ENCODE data around the gene PNPLA7.
"Not testable (repeated sequence)": the region's sequence is repeated elsewhere in the genome, so short reads cannot be mapped to it uniquely, and the experiment has no call there.

Gene PNPLA7

DNA sequence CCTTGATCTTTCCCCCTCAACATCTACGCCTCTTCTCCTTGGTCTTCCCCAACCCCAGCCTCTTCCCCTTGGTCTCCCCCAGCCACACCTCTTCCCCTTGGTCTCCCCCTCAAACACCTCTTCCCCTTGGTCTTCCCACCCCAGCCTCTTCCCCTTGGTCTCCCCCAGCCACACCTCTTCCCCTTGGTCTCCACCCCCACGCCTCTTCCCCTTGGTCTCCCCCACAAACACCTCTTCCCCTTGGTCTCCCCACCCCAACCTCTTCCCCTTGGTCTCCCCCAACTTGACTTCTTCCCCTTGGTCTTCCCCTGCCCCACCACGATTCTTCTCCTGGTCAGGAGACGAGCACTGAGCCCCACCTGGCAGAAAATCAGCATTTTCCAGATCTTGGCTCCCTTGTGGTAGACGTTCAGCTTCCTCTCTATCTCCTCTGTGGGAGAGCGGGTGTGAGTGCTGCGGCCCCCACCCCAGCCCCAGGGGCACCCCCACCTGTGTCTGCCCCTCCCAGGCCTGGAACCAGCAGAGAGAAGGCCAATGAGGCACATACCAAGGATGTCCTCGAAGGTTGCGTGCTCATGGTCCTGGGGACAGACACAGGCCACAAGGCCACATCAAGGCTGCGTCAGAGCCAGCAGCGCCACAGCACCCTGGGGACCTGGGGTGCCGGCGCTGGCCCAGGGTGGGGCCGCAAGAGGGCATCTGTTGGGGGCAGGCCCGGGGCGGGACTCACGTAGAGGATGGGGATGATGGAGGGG, 98.0 kb downstream of the PNPLA7 start:
- Histone ChIP-seq H3K27me3 (ENCODE audit: insufficient read depth, low read length, poor library complexity) (no peaks in the 10 kb centered on the region), H2BK15ac (replicated peaks; ENCODE audit: low read depth) (no peak overlapping the region), H3K23ac (ENCODE audit: low read length) (no peak overlapping the region), H3K4me3 (ENCODE audit: low read length) (no peak overlapping the region), H3K56ac (ENCODE audit: low read length) (no peak overlapping the region), H3K18ac (ENCODE audit: low read length) (no peak overlapping the region), H3K27ac (ENCODE audit: low read depth, low read length) (no peak overlapping the region), H3K79me1 (ENCODE audit: low read length) (no peaks in the 10 kb centered on the region), H3K4me2 (ENCODE audit: low read length) (no peak overlapping the region), H4K8ac (ENCODE audit: low read depth, low read length) (no peak overlapping the region), H3K79me2 (ENCODE audit: control insufficient read depth, insufficient read depth, low read length) (no peaks in the 10 kb centered on the region), H3K36me3 (ENCODE audit: control insufficient read depth, insufficient read depth, low read length) (peaks cover 2% of the 10 kb centered on the region), H2BK5ac (ENCODE audit: low read length) (no peak overlapping the region), H2BK120ac (ENCODE audit: low read depth, low read length) (no peak overlapping the region), H4K5ac (ENCODE audit: low read length) (no peak overlapping the region), H3K4ac (ENCODE audit: low read depth, low read length) (no peak overlapping the region), H3K4me1 (ENCODE audit: control insufficient read depth, low read depth, low read length) (peaks cover 4% of the 10 kb centered on the region), H2AK5ac (ENCODE audit: low read length) (no peak overlapping the region), H3K9ac (ENCODE audit: low read length) (no peak overlapping the region)
- no peak for DNase-seq
- WGBS (ENCODE audit: extremely low coverage, insufficient coverage, low lambda C conversion rate), result no CpG with 5 or more reads among the region's 17 CpGs

- not testable (repeated sequence) for H4K5ac ChIP-seq (ENCODE audit: low read length); H3K18ac ChIP-seq (ENCODE audit: low read length); H3K4me1 ChIP-seq (ENCODE audit: control insufficient read depth, low read depth, low read length); H3K4ac ChIP-seq (ENCODE audit: low read depth, low read length); H3K56ac ChIP-seq (ENCODE audit: low read length); H2BK5ac ChIP-seq (ENCODE audit: low read length); H3K79me1 ChIP-seq (ENCODE audit: low read length); H3K23ac ChIP-seq (ENCODE audit: low read length); H3K4me3 ChIP-seq (ENCODE audit: low read length); H2AK5ac ChIP-seq (ENCODE audit: low read length); H3K27ac ChIP-seq (ENCODE audit: low read depth, low read length); H4K8ac ChIP-seq (ENCODE audit: low read depth, low read length); H2BK120ac ChIP-seq (ENCODE audit: low read depth, low read length); H2BK15ac ChIP-seq (replicated peaks; ENCODE audit: low read depth); H3K27me3 ChIP-seq (ENCODE audit: insufficient read depth, low read length, poor library complexity); H3K4me2 ChIP-seq (ENCODE audit: low read length); DNase-seq; H3K36me3 ChIP-seq (ENCODE audit: control insufficient read depth, insufficient read depth, low read length); H3K79me2 ChIP-seq (ENCODE audit: control insufficient read depth, insufficient read depth, low read length); H3K9ac ChIP-seq (ENCODE audit: low read length)
- WGBS (ENCODE audit: extremely low coverage, insufficient coverage, low lambda C conversion rate), result 100% methylated on average over 3 of the region's 31 CpGs
Measured at GRCh38 chr9:137451264-137452005, 98.8 kb downstream of the PNPLA7 start.

- H4K8ac ChIP-seq (ENCODE audit: low read depth, low read length); H3K23ac ChIP-seq (ENCODE audit: low read length); H3K4me1 ChIP-seq (ENCODE audit: control insufficient read depth, low read depth, low read length); H3K18ac ChIP-seq (ENCODE audit: low read length); H4K5ac ChIP-seq (ENCODE audit: low read length); H3K4me2 ChIP-seq (ENCODE audit: low read length); H3K27me3 ChIP-seq (ENCODE audit: insufficient read depth, low read length, poor library complexity); H3K4me3 ChIP-seq (ENCODE audit: low read length); H2BK15ac ChIP-seq (replicated peaks; ENCODE audit: low read depth); H3K56ac ChIP-seq (ENCODE audit: low read length); H2BK5ac ChIP-seq (ENCODE audit: low read length); H3K9ac ChIP-seq (ENCODE audit: low read length); H3K79me2 ChIP-seq (ENCODE audit: control insufficient read depth, insufficient read depth, low read length); H3K27ac ChIP-seq (ENCODE audit: low read depth, low read length); H3K36me3 ChIP-seq (ENCODE audit: control insufficient read depth, insufficient read depth, low read length); H2BK120ac ChIP-seq (ENCODE audit: low read depth, low read length); DNase-seq; H3K79me1 ChIP-seq (ENCODE audit: low read length); H3K4ac ChIP-seq (ENCODE audit: low read depth, low read length); H2AK5ac ChIP-seq (ENCODE audit: low read length): not testable (repeated sequence)
- WGBS (ENCODE audit: extremely low coverage, insufficient coverage, low lambda C conversion rate), result no CpG with 5 or more reads among the region's 24 CpGs
Measured at GRCh38 chr9:137450539-137451222, 99.5 kb downstream of the PNPLA7 start.

- no peak overlapping the region for H3K23ac ChIP-seq (ENCODE audit: low read length)
- no peaks in the 10 kb centered on the region for H3K27me3 ChIP-seq (ENCODE audit: insufficient read depth, low read length, poor library complexity)
- no peak overlapping the region for H4K8ac ChIP-seq (ENCODE audit: low read depth, low read length)
- DNase-seq, result no peak
- H3K27ac ChIP-seq (ENCODE audit: low read depth, low read length), result no peak overlapping the region
- no peak overlapping the region for H3K56ac ChIP-seq (ENCODE audit: low read length)
- no peak overlapping the region for H2BK5ac ChIP-seq (ENCODE audit: low read length)
- H2BK15ac ChIP-seq (replicated peaks; ENCODE audit: low read depth), result no peak overlapping the region
- no peaks in the 10 kb centered on the region for H3K79me2 ChIP-seq (ENCODE audit: control insufficient read depth, insufficient read depth, low read length)
- no peak overlapping the region for H2AK5ac ChIP-seq (ENCODE audit: low read length)
- WGBS (ENCODE audit: extremely low coverage, insufficient coverage, low lambda C conversion rate), result no CpG with 5 or more reads among the region's 18 CpGs
- peaks cover 2% of the 10 kb centered on the region for H3K36me3 ChIP-seq (ENCODE audit: control insufficient read depth, insufficient read depth, low read length)
- no peak overlapping the region for H3K9ac ChIP-seq (ENCODE audit: low read length)
- no peak overlapping the region for H3K4me2 ChIP-seq (ENCODE audit: low read length)
- no peak overlapping the region for H4K5ac ChIP-seq (ENCODE audit: low read length)
- H3K18ac ChIP-seq (ENCODE audit: low read length), result no peak overlapping the region
- H3K79me1 ChIP-seq (ENCODE audit: low read length), result no peaks in the 10 kb centered on the region
- no peak overlapping the region for H3K4ac ChIP-seq (ENCODE audit: low read depth, low read length)
- H2BK120ac ChIP-seq (ENCODE audit: low read depth, low read length), result no peak overlapping the region
- peaks cover 4% of the 10 kb centered on the region for H3K4me1 ChIP-seq (ENCODE audit: control insufficient read depth, low read depth, low read length)
- no peak overlapping the region for H3K4me3 ChIP-seq (ENCODE audit: low read length)
Measured at GRCh38 chr9:137449931-137450538, 100.2 kb downstream of the PNPLA7 start.

DNA sequence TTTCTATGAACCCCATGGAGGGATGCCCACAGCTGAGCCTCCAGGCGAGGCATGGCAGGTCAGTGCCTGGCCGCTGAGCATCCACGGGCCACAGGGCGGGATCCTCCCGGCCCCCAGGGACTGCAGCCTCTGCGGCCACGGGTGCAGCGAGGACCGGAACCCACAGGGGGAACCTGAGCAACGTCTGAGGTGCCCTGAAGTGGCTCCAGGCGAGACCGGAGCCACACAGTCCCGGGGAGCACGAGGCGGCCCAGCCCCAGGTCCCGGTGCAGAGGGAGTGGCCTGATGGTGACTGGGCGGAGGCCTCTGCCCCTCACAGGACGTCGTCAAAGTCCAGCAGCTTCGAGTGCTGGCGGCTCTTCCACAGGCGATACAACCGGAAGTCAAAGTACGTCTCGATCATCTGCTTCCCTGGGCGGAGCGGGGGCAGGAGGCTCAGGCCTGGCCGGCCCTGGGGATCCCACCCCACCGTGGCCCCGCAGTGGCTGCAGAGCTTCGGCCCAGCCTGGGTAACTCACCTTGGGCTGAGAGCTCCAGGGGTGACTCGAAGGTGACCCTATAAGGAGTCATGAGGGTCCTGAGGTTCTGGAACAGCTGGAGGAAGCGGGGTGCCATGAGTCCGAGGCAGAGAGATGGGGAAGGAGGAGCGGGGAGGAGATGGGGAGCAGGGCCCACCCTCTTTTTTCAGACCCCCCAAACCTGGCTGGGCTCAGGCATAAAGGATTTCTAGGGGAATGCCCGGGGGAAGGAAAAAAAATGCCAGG, 100.9 kb downstream of the PNPLA7 start:
- Histone ChIP-seq H2BK15ac (replicated peaks; ENCODE audit: low read depth) (no peak overlapping the region), H2AK5ac (ENCODE audit: low read length) (no peak overlapping the region), H3K4me3 (ENCODE audit: low read length) (no peak overlapping the region), H2BK5ac (ENCODE audit: low read length) (no peak overlapping the region), H3K4me1 (ENCODE audit: control insufficient read depth, low read depth, low read length) (no peaks in the 10 kb centered on the region), H4K8ac (ENCODE audit: low read depth, low read length) (no peak overlapping the region), H3K27me3 (ENCODE audit: insufficient read depth, low read length, poor library complexity) (no peaks in the 10 kb centered on the region), H3K9ac (ENCODE audit: low read length) (no peak overlapping the region), H3K36me3 (ENCODE audit: control insufficient read depth, insufficient read depth, low read length) (peaks cover 2% of the 10 kb centered on the region), H3K79me2 (ENCODE audit: control insufficient read depth, insufficient read depth, low read length) (no peaks in the 10 kb centered on the region), H3K4ac (ENCODE audit: low read depth, low read length) (no peak overlapping the region), H3K23ac (ENCODE audit: low read length) (no peak overlapping the region), H2BK120ac (ENCODE audit: low read depth, low read length) (no peak overlapping the region), H3K27ac (ENCODE audit: low read depth, low read length) (no peak overlapping the region), H3K79me1 (ENCODE audit: low read length) (no peaks in the 10 kb centered on the region), H3K56ac (ENCODE audit: low read length) (no peak overlapping the region), H3K18ac (ENCODE audit: low read length) (no peak overlapping the region), H4K5ac (ENCODE audit: low read length) (no peak overlapping the region), H3K4me2 (ENCODE audit: low read length) (no peak overlapping the region)
- no CpG with 5 or more reads among the region's 36 CpGs for WGBS (ENCODE audit: extremely low coverage, insufficient coverage, low lambda C conversion rate)
- no peak for DNase-seq
